Measurements from ENCODE around the gene ADGRV1.
"Not testable (repeated sequence)": the region's sequence is repeated elsewhere in the genome, so short reads cannot be mapped to it uniquely, and the experiment has no call there.

ADGRV1 gene

GRCh38 chr5:90593083-90593482 is 34.5 kb downstream of the ADGRV1 start:
- DNase-seq (ENCODE audit: low read depth): not testable (repeated sequence)

- not testable (repeated sequence) for DNase-seq (ENCODE audit: low read depth)
These were observed 37.2 kb downstream of the ADGRV1 start for GRCh38 chr5:90595766-90596165.

GRCh38 chr5:90598293-90598692 is 39.7 kb downstream of the ADGRV1 start:
- no peak for DNase-seq (ENCODE audit: low read depth)

GRCh38 chr5:90600307-90600706 is 41.7 kb downstream of the ADGRV1 start:
- DNase-seq (ENCODE audit: low read depth): not testable (repeated sequence)

GRCh38 chr5:90601468-90601867 is 42.9 kb downstream of the ADGRV1 start:
- no peak for DNase-seq (ENCODE audit: low read depth)

- DNase-seq (ENCODE audit: low read depth): no peak
These were observed 44.1 kb downstream of the ADGRV1 start for GRCh38 chr5:90602681-90603080.

GRCh38 chr5:90606539-90606938 is 47.9 kb downstream of the ADGRV1 start:
- no peak for DNase-seq (ENCODE audit: low read depth)

GRCh38 chr5:90612919-90613318 is 54.3 kb downstream of the ADGRV1 start:
- DNase-seq (ENCODE audit: low read depth): no peak

GRCh38 chr5:90613459-90613858 is 54.9 kb downstream of the ADGRV1 start:
- no peak for DNase-seq (ENCODE audit: low read depth)

- no peak for DNase-seq (ENCODE audit: low read depth)
These were observed 55.4 kb downstream of the ADGRV1 start for GRCh38 chr5:90613918-90614504.

GRCh38 chr5:90615355-90615754 is 56.8 kb downstream of the ADGRV1 start:
- no peak for DNase-seq (ENCODE audit: low read depth)

GRCh38 chr5:90618071-90618470 is 59.5 kb downstream of the ADGRV1 start:
- no peak for DNase-seq (ENCODE audit: low read depth)

GRCh38 chr5:90619762-90620161 is 61.2 kb downstream of the ADGRV1 start:
- DNase-seq (ENCODE audit: low read depth): not testable (repeated sequence)

GRCh38 chr5:90621848-90622247 is 63.3 kb downstream of the ADGRV1 start:
- no peak for DNase-seq (ENCODE audit: low read depth)

GRCh38 chr5:90626493-90626892 is 67.9 kb downstream of the ADGRV1 start:
- DNase-seq (ENCODE audit: low read depth): no peak

GRCh38 chr5:90628492-90628891 is 69.9 kb downstream of the ADGRV1 start:
- DNase-seq (ENCODE audit: low read depth): no peak

- DNase-seq (ENCODE audit: low read depth): no peak
These were observed 74.2 kb downstream of the ADGRV1 start for GRCh38 chr5:90632791-90633190.

- DNase-seq (ENCODE audit: low read depth): no peak
These were observed 78.4 kb downstream of the ADGRV1 start for GRCh38 chr5:90636948-90637347.

GRCh38 chr5:90637731-90638130 is 79.1 kb downstream of the ADGRV1 start:
- DNase-seq (ENCODE audit: low read depth): no peak

- no peak for DNase-seq (ENCODE audit: low read depth)
These were observed 80.3 kb downstream of the ADGRV1 start for GRCh38 chr5:90638878-90639277.

- DNase-seq (ENCODE audit: low read depth): no peak
These were observed 82.0 kb downstream of the ADGRV1 start for GRCh38 chr5:90640484-90641059.

- DNase-seq (ENCODE audit: low read depth): no peak
These were observed 82.9 kb downstream of the ADGRV1 start for GRCh38 chr5:90641528-90641927.

- DNase-seq (ENCODE audit: low read depth): no peak
These were observed 84.2 kb downstream of the ADGRV1 start for GRCh38 chr5:90642706-90643229.

- DNase-seq (ENCODE audit: low read depth): no peak
These were observed 85.5 kb downstream of the ADGRV1 start for GRCh38 chr5:90644132-90644531.

Data from HS-5 (cell line).